ENCODE data around the gene EEF1G.

DNA sequence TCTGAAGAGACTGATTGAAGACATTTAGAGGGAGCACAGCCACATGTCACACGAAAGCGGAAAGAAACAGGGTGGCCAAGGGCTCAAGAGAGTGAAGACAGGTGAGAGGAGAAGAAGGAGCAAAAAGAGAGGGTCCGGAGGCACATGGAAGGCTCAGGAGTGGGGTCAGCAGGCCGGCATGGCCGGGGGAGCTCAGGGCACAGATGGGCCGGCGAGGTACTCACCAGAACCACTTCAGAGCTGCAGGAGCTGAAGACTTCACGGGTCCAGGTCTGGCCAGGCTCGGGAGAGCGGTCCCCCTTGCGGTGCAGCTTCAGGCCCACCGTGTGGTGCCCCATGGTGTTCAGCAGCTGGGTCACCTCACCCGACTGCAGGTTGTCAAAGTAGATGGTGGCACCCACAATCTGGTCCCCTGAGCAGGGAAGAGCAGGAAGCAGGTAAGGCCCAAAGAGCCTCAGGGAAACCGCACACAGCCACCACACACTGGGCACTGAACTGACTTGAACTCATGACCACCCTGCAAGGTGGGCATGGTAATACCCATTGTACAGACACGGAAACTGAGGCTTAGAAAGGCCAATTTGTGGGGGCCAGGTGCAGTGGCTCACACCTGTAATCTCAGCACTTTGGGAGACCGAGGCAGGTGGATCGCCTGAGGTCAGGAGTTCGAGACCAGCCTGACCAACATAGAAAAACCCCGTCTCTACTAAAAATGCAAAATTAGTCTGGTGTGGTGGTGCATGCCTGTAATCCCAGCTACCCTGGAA is 38.7 kb downstream of the EEF1G start:
- TF ChIP-seq CTCF (IDR thresholded peaks at IDR 0.05) (no peak), POLR2AphosphoS5 (IDR thresholded peaks at IDR 0.05) (no peak), POLR2A (IDR thresholded peaks at IDR 0.05) (no peak), EP300 (IDR thresholded peaks at IDR 0.05) (no peak)
